Inferior parietal cortex (tissue), 1 donor: Measurements from ENCODE around the gene RNF2.

ENCODE experiments used
- DNase-seq: peaks from one replicate; pipeline ENCODE4 v3.0.0-alpha.2; 2016; ENCODE audit errors: extremely low spot score

The RNF2 gene

GRCh38 chr1:185094761-185095160 is 49.4 kb downstream of the RNF2 start:
- no peak for DNase-seq

GRCh38 chr1:185096531-185096930 is 51.2 kb downstream of the RNF2 start:
- DNase-seq, result no peak

GRCh38 chr1:185104083-185104482 is 58.7 kb downstream of the RNF2 start:
- DNase-seq, result no peak

- no peak for DNase-seq
Observed at GRCh38 chr1:185105121-185105520, 59.8 kb downstream of the RNF2 start.

GRCh38 chr1:185108321-185108720 is 63.0 kb downstream of the RNF2 start:
- no peak for DNase-seq

- no peak for DNase-seq
Observed at GRCh38 chr1:185110145-185110544, 64.8 kb downstream of the RNF2 start.

GRCh38 chr1:185111873-185112272 is 66.5 kb downstream of the RNF2 start:
- no peak for DNase-seq

GRCh38 chr1:185112356-185112755 is 67.0 kb downstream of the RNF2 start:
- no peak for DNase-seq

GRCh38 chr1:185129708-185130107 is 84.3 kb downstream of the RNF2 start:
- DNase-seq, result no peak

- DNase-seq, result no peak
Observed at GRCh38 chr1:185132534-185132933, 87.2 kb downstream of the RNF2 start.

- DNase-seq, result no peak
Observed at GRCh38 chr1:185137896-185138545, 92.7 kb downstream of the RNF2 start.

GRCh38 chr1:185139246-185139645 is 93.9 kb downstream of the RNF2 start:
- no peak for DNase-seq

- no peak for DNase-seq
Observed at GRCh38 chr1:185144233-185144632, 98.9 kb downstream of the RNF2 start.

- no peak for DNase-seq
Observed at GRCh38 chr1:185151215-185151614, 105.9 kb downstream of the RNF2 start.
